GM21367 (cell line): ENCODE measurements around the gene TNFAIP2.

Source experiments
- ATAC-seq: cut with Tn5 transposase; IDR thresholded peaks from one replicate; pipeline ENCODE4 v1.9.1; 2021; ENCODE audit not compliant: unreplicated experiment

The TNFAIP2 gene, protein sequence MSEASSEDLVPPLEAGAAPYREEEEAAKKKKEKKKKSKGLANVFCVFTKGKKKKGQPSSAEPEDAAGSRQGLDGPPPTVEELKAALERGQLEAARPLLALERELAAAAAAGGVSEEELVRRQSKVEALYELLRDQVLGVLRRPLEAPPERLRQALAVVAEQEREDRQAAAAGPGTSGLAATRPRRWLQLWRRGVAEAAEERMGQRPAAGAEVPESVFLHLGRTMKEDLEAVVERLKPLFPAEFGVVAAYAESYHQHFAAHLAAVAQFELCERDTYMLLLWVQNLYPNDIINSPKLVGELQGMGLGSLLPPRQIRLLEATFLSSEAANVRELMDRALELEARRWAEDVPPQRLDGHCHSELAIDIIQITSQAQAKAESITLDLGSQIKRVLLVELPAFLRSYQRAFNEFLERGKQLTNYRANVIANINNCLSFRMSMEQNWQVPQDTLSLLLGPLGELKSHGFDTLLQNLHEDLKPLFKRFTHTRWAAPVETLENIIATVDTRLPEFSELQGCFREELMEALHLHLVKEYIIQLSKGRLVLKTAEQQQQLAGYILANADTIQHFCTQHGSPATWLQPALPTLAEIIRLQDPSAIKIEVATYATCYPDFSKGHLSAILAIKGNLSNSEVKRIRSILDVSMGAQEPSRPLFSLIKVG

DNA sequence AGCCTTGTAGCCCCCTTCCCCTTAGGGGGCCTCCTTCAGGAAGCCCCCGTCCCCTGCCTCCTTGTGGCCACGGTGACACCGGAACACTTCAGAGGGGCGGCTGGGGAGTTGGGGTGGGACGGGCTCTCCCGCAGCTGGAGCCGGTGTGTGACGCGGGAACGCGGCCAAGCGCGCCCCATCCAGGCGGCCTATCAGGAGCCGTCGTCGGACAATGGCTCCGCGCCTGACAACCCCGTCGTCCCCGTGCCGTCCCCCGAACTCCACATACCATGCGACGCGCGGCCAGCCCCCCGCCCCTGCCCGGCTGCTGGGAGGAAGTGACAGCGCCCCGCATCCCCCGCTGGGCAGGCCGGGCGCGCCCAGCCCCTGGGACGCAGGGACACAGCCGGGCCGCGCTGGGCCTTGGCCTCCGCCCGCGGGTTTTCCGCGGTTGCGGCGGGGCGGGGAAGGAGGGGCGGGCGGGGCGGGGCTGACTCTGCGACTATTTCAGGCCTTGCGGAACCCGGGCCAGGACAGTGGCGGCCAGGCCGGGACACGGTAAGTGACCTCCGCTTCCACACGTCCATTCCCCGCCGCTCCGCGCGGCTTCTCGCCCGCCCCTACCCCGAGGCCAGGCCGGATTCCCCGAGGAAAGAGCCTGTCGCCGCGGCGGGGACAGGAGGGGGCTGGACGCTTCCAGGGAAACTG, at the start of gene TNFAIP2:
TNFAIP2 (plus strand) TSS at position 515 of the 687 bp plus-strand sequence. CDS start 2,997 bp downstream, outside the sequence.
- ATAC-seq: no peak

DNA sequence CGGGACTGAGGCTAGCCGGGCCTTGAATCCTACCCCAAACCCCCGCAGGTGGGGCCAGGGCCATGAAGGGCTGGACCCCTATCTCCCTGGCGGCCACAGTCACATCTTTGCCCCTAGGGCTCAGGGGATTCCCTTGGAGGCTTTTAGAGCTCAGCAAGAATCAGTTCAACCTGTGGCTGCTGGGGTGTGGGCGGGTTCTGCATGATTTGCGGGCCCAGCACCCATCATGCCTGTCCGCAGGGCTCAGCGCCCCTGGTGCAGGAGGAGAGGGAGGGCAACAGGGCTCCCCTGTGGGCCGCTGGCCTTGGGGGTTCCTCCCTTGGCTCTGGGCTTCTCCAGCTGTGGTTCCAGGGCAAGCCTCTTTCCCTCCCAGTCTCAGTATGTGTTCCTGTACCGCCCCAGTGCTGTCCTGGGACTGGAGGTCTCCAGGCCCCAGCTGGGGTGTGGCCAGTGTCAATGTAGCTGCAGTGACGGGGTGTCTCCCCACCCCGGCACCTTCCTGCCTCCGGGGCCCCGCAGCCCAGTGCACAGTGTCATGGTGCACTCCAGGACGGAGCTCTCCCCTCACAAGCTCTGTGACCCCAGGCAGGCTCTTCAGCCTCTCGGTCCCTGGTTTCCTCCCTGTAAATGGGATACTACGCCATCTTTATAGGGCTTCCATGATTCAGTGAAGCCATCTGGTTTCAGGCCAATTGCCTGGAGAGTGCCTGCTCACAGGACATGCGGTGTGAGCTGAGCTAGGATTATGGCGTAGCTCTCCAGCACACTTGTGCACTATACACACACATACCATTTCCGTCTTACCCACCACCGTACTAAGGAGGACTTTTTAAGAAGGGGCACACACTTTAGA, 49.2 kb upstream of the TNFAIP2 start:
- ATAC-seq: no peak

GRCh38 chr14:103074729-103075367, 48.4 kb upstream of the TNFAIP2 start:
- no peak for ATAC-seq

GRCh38 chr14:103078420-103078749, 44.9 kb upstream of the TNFAIP2 start:
- ATAC-seq: no peak

GRCh38 chr14:103078860-103079587, 44.2 kb upstream of the TNFAIP2 start:
- no peak for ATAC-seq

GRCh38 chr14:103081951-103082350, 41.3 kb upstream of the TNFAIP2 start:
- no peak for ATAC-seq

DNA sequence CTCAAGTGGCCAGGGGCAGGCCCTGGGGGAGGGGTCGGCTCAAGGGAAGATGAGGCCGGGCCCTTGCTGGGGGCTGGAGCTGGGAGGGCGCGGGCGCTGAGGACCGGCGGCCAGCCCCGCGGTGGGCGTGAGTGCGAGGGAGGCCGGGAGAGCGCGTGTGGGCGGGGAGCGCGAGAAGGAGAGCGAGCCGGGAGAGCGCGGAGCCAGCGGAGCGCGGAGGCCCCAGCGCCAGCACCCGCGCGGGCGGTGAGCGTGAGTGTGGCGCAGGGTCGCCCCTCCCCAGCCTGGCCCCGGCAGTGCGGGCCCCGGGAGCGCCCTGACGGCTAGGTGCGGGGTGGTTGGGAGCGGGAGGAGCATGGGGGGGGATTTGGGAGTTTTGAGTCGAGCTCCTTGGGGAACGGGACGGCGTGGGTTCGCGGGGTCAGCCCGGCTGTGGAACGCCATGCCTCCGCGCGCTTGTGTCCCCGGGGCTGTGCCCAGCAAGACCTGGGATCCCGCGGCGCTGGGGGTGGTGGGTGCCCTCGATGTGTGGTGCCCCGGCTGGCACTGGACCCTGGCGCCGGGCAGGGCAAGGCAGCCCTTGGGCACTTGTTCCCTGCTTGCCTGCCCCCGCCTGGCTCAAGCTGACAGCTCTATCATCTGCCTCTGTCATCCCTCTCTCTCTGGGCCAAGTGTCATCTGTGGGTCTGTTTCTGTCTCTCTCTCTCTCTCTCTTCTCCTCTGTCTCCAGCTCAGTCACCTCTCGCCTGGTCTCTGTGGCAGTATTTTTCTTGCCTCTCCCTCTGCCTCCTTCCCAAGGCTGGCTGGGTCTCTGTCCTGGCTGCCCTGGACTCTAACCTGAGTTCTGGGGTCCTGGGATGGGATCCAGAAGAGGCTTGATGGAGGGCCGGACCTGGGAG, 39.0 kb upstream of the TNFAIP2 start, which contains the start of gene LBHD2:
LBHD2 (plus strand) TSS at position 190 of the 899 bp plus-strand sequence. CDS start 1,803 bp downstream, outside the sequence.
- ATAC-seq: no peak

DNA sequence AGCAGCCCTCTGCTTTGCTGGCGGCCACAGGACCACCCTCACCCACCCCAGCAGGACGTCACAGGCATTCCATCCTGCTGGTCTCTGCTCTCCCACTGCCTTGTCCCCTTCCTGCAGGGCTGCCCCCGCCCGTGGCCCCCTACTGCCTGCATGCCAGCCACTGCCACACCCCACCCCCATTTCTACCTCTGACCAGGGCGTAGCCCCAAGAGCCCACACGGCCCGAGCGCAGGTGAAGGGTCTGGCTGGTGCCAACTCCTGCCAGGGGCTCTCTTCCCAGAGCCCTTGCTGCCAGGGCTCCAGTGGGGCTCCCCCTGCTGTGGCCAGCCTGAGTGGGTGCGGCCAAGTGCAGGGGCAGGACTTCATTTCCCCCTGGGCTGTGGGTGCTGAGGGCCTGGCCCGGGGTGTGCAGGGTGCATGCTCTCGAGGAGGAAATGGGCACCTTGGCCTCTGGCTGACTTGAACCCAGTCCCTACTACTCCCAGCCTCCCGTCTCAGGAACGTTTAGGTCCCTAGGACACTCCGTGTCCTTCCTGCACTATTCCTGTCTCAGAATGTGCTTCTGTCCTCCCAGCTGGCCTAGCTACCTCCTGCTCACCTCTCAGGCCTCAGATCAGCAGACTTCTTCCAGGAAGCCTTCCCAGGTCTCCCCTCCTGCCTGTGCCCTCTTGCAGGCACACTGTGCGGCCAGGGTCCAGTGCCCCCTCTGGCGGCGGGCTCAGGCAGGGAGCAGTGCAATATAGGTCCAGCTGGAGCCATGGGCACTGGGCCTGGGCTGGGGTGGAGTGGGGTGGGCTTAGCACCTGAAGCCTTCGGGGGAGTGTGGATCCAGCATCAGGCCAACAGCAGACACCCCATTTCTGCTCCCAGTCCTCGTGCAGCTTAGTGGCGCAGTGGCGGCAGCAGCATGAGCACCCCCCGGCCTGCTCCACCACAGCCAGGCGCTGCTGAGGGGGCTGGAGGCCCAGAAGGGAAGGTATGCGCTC, 37.9 kb upstream of the TNFAIP2 start:
- ATAC-seq: no peak

GRCh38 chr14:103086771-103087342, 36.4 kb upstream of the TNFAIP2 start:
- no peak for ATAC-seq

DNA sequence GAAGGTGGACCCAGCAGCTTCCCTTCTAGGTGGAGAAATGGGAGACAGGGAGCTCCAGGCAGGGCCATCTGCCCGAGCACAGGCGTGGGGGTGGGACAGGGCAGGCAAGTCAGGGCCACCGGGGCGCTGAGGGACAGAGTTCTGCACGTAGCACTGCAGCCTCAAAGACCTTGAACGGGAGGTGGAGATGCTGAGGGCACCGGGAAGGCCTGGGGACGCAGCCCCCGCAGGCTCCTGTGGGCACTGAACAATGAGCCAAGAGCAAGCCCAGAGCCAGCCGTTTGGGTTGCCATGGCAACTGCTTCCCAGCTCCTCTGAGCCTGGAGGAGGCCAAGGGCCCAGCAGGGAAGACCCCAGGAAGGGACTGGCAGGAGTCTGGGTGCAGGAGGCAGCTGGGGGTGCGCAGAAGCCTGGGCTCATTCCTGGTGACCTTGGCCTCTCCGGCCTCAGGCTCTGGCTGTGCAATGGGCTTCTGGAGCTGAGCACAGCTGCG, 35.9 kb upstream of the TNFAIP2 start:
- ATAC-seq: no peak

DNA sequence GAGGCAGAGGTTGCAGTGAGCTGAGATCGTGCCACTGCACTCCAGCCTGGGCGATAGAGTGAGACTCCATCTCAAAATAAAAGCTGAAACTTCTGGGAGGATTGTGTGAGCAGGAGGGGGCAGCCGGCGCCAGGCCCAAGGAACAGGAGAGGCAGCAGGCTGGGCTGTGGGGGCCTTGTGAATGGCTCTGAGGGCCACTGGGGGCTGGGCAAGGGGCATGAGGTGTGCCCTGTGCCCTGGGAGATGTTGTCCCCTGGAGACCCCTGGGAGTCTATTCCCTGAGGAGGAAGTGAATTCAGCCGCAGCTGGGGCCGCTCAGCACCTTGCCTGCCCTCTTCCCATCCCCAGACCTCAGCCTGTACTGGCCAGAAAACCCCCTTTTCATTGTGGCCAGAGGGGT, 34.3 kb upstream of the TNFAIP2 start:
- no peak for ATAC-seq

DNA sequence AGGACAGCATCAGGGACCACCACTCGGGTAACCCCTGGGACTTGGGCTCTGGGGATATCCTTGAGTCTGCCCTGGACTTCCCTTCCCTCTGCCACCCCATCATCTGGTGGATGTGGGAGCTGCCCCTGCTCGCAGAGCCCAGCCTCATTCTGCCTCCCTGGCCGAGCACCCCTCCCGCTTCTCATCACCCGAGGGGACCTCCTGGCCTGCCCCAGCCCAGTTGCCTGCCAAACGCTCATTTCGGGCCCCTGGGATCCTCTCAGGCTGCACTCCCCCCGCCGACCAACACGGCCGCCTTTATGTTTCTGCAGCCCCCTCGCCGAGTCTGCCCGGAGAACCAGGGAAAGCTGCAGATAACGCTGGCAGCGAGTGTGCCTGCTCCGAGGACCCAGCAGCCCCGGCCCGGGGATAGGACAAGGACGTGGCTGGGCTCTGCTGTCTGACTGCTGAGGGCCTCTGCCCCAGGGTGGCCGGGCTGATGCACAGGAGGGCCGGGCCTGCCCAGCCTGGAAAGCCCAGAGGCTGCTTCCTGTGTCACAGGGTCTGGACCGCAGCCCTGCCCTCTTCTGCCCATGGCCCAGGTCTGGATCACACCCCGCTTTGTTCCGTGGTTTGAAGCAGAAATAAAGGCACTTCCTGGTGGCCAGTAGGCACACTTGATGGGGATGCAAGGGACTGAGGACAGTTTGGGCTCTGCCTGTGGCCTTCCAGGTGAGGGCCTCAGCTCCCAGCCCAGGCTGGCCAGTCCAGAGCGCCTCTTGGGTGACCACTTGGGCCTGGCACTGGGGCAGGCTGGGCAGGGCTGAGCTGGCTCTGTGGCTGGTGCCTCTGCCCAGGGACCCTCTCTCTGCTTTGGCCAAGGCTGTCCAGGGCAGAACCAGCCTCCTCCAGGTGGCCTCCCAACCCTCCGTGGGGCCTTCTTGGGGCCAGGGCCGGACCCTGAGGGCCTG, 33.6 kb upstream of the TNFAIP2 start:
- ATAC-seq: no peak

DNA sequence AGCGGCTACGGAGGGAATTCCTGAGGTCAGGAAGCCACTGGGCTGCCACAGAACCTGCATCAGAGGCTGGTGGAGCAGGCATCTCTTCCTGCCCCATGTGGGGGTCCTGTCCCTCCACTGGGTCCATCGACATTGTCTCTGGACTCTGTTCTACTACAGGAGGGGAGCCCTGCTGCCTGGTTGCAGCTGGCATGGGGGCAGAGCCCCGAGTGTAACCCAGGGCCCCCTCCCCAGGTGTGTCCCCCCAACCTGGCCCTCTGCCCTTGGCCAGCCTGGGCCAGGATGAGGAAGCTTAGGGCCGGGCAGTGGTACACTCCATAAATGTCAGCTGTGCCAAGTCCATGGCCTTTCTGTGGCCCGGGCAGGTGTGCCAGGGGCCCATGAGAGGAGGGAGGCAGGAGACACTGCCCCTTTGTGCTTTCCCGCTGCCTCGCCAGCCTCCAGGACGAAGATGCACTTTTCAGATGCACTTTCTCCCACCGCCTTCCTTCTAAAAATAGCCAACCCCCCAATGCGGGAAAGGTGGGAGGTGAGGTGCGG, 32.7 kb upstream of the TNFAIP2 start:
- no peak for ATAC-seq

- ATAC-seq: peak; percentile 43
These were observed 32.0 kb upstream of the TNFAIP2 start for GRCh38 chr14:103091041-103091882.

GRCh38 chr14:103091883-103092222, 31.4 kb upstream of the TNFAIP2 start:
- ATAC-seq: no peak
